Panc1 (cell line): ENCODE data around the gene SH2D2A. TPM values are rescaled to one million over a fixed set of nuclear protein-coding genes. Genes with fewer than 3 reads are reported as not detected.

Experiments used
- ATAC-seq: fragments of 200-7000 bp; cut with Tn5 transposase; 2 replicates; pipeline ENCODE4 v1.9.1; 2020; ENCODE audit warnings: mild to moderate bottlenecking, moderate library complexity
- BruUV-seq: library from RNA; stranded (reverse); fragments of 400-500 nt; replicated peaks from 2 replicates; lab custom pipeline; 2021; lab: Mats Ljungman, UMichigan
- CTCF ChIA-PET: fragments of 300-600 bp; sonication (Branson Sonifier 250); formaldehyde crosslinking; loops from one replicate; lab custom pipeline; 2022; ENCODE audit warnings: antibody characterized with exemption; lab: Charles Lee
- POLR2A ChIA-PET: fragments of 300-600 bp; sonication (Branson Sonifier 250); formaldehyde crosslinking; loops from one replicate; lab custom pipeline; 2022; ENCODE audit warnings: antibody characterized with exemption; lab: Charles Lee
- DNase-seq: peaks from one replicate; pipeline ENCODE4 v3.0.0-alpha.2; 2010; ENCODE audit warnings: low read depth, low spot score
- H3K27ac ChIP-seq: 2 replicates; pipeline ENCODE4 v1.5.1; 2011; ENCODE audit warnings: mild to moderate bottlenecking, low read length, inconsistent platforms
- H3K27me3 ChIP-seq: fragments of 200-500 bp; sonication (Bioruptor generic); 2 replicates; pipeline ENCODE4 v1.6.0; 2014; ENCODE audit warnings: low read length, inconsistent platforms; ENCODE audit not compliant: control insufficient read depth, insufficient read depth
- H3K36me3 ChIP-seq: fragments of 200-500 bp; sonication (Bioruptor generic); 2 replicates; pipeline ENCODE4 v1.5.1; 2014; ENCODE audit warnings: inconsistent platforms, mild to moderate bottlenecking, low read length, moderate library complexity; ENCODE audit not compliant: control insufficient read depth, insufficient read depth
- H3K4me1 ChIP-seq: 2 replicates; pipeline ENCODE4 v1.5.1; 2011; ENCODE audit warnings: inconsistent platforms, mild to moderate bottlenecking, low read length, moderate library complexity; ENCODE audit not compliant: control insufficient read depth, insufficient read depth
- H3K4me3 ChIP-seq, 2 experiments: 2 replicates each; pipeline ENCODE4 v1.5.1; 2011 to 2012; ENCODE audit warnings: low read depth in 2 of 2, low read length in 2 of 2, mild to moderate bottlenecking in 2 of 2, inconsistent platforms in 1 of 2, moderate library complexity in 1 of 2
- H3K9me3 ChIP-seq: fragments of 200-500 bp; sonication (Bioruptor generic); 2 replicates; pipeline ENCODE4 v1.5.1; 2014; ENCODE audit warnings: low read depth, mild to moderate bottlenecking, inconsistent platforms, low read length, moderate library complexity; ENCODE audit not compliant: control insufficient read depth, insufficient read depth
- CTCF ChIP-seq: fragments of 450-650 bp; IDR thresholded peaks from 2 replicates; pipeline ENCODE4 v1.5.1; 2017; ENCODE audit warnings: mild to moderate bottlenecking
- POLR2AphosphoS5 ChIP-seq: IDR thresholded peaks from 2 replicates; pipeline ENCODE4 v1.6.1; 2012; ENCODE audit warnings: mild to moderate bottlenecking, low read depth, low read length, moderate library complexity
- REST ChIP-seq, 2 experiments: IDR thresholded peaks; 2 replicates each; pipeline ENCODE4 v1.6.1; 2011 to 2012; ENCODE audit warnings: low read depth in 2 of 2, control low read depth in 1 of 2, low read length in 1 of 2, mild to moderate bottlenecking in 1 of 2, moderate library complexity in 1 of 2; ENCODE audit not compliant: insufficient read depth in 1 of 2
- SIN3A ChIP-seq: IDR thresholded peaks from 2 replicates; pipeline ENCODE4 v1.6.1; 2012; ENCODE audit warnings: low read depth, mild to moderate bottlenecking, low read length, moderate library complexity, borderline replicate concordance; ENCODE audit not compliant: insufficient read depth
- TCF7L2 ChIP-seq: IDR thresholded peaks from 2 replicates; pipeline ENCODE4 v1.6.1; 2011; ENCODE audit warnings: mild to moderate bottlenecking, low read depth, low read length, inconsistent platforms
- in situ Hi-C: cut with HindIII; loops from 2 replicates; pipeline ENCODE4 v1.10.0; 2016; ENCODE audit warnings: low sequenced_read_pairs, low pct_unique_long_range_greater_than_20kb
- intact Hi-C: fragments of 100-400 bp; cut with micrococcal nuclease; formaldehyde crosslinking; loops from one replicate; pipeline ENCODE4 v1.10.0; 2022; ENCODE audit not compliant: unreplicated experiment
- total RNA-seq: library from RNA; stranded (reverse); gene quantifications from one replicate; pipeline ENCODE4 v1.2.1, GENCODE V29; 2021; ENCODE audit not compliant: unreplicated experiment

Gene SH2D2A
- total RNA-seq, 1 experiment from 2014 or later: 0.69 TPM

GRCh38 chr1:156776942-156777341 is 39.7 kb downstream of the SH2D2A start:
- Histone ChIP-seq H3K4me1 (peaks cover 11% of the 10 kb centered on the region; the same call in 1 of the 2 replicates), H3K27me3 (no peaks in the 10 kb centered on the region), H3K36me3 (no peaks in the 10 kb centered on the region), H3K9me3 (no peaks in the 10 kb centered on the region), H3K27ac (no peak overlapping the region), H3K4me3 (no peak overlapping the region)
- intact Hi-C loops (no loop called here), in situ Hi-C loops (no loop called here)
- no peak for DNase-seq
- ChIA-PET POLR2A (no interaction called here), CTCF (no interaction called here)
- BruUV-seq: no TSS peak
- no peak for TF ChIP-seq SIN3A
- TF ChIP-seq CTCF: no peak
- no peak for TF ChIP-seq TCF7L2
- no peak for TF ChIP-seq REST (IDR thresholded peaks at IDR 0.05; ENCODE audit: insufficient read depth in 1 of 2, low read depth in 2 of 2, low read length in 1 of 2)
- no peak for TF ChIP-seq POLR2AphosphoS5
- ATAC-seq: no peak

GRCh38 chr1:156775799-156776198 is 40.8 kb downstream of the SH2D2A start:
- Histone ChIP-seq H3K36me3 (peaks cover 1% of the 10 kb centered on the region; the same call in 1 of the 2 replicates), H3K4me1 (peaks cover 15% of the 10 kb centered on the region), H3K27me3 (no peaks in the 10 kb centered on the region), H3K9me3 (no peaks in the 10 kb centered on the region), H3K4me3 (no peak overlapping the region), H3K27ac (no peak overlapping the region)
- intact Hi-C loops: no loop called here
- DNase-seq (no peak), ATAC-seq (no peak)
- in situ Hi-C loops: no loop called here
- BruUV-seq: no TSS peak
- CTCF ChIA-PET: interaction anchor here (0.7 kb wide), 1 partner anchor 82 kb away, joined by 4 read pairs; no protein-coding TSS in a partner anchor
- POLR2A ChIA-PET: interaction anchor here (0.6 to 0.7 kb wide), 2 partner anchors 9 to 84 kb away, joined by 3 to 5 read pairs; partner anchors contain the start of gene PRCC
- TF ChIP-seq SIN3A (no peak), CTCF (no peak), TCF7L2 (no peak), POLR2AphosphoS5 (no peak), REST (IDR thresholded peaks at IDR 0.05; ENCODE audit: insufficient read depth in 1 of 2, low read depth in 2 of 2, low read length in 1 of 2) (no peak)
